NCI-H526 (cell line): ENCODE data around the gene ADPRH.

Experiments used
- DNase-seq, 2 experiments: peaks; one replicate each; lab custom pipeline; 2025; lab: John Stamatoyannopoulos, UW

ADPRH gene

GRCh38 chr3:119628816-119629445 is 49.6 kb downstream of the ADPRH start:
- no peak for DNase-seq

- DNase-seq: no peak
These were observed 51.0 kb downstream of the ADPRH start for GRCh38 chr3:119630128-119630879.

GRCh38 chr3:119630880-119631329 is 51.6 kb downstream of the ADPRH start:
- DNase-seq: no peak

GRCh38 chr3:119631516-119631915 is 52.2 kb downstream of the ADPRH start:
- no peak for DNase-seq

DNA sequence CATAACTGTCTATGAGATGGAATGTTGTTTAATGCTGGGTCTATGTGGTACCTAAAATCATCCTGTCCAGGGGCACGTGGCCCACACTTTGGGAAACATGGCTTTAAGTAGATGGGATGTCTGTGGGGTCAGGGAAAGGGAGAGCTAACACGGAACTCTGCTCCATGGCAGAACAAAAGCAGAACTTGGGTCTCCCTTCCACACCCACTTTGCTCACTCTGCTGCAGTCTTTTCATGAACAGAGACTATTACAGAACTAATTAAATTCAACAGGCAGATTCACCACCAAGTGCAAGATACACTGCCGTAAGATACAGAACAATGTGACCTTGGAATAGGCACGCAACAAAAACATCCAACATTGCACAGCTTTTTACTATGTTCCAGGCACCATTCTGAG is 52.9 kb downstream of the ADPRH start:
- no peak for DNase-seq

- DNase-seq: no peak
These were observed 53.5 kb downstream of the ADPRH start for GRCh38 chr3:119632829-119633228.

- DNase-seq: no peak
These were observed 56.4 kb downstream of the ADPRH start for GRCh38 chr3:119635719-119636118.

- no peak for DNase-seq
These were observed 57.0 kb downstream of the ADPRH start for GRCh38 chr3:119636249-119636648.

GRCh38 chr3:119636891-119637611 is 57.8 kb downstream of the ADPRH start:
- DNase-seq: no peak

GRCh38 chr3:119637679-119638477 is 58.6 kb downstream of the ADPRH start:
- DNase-seq: no peak
